ENCODE data around the gene EPN1. TPM values are rescaled to one million over a fixed set of nuclear protein-coding genes. Genes with fewer than 3 reads are reported as not detected.

Gene EPN1
- total and polyA plus RNA-seq, 4 donors, result 18.6 to 117 (median 77.8) TPM

DNA sequence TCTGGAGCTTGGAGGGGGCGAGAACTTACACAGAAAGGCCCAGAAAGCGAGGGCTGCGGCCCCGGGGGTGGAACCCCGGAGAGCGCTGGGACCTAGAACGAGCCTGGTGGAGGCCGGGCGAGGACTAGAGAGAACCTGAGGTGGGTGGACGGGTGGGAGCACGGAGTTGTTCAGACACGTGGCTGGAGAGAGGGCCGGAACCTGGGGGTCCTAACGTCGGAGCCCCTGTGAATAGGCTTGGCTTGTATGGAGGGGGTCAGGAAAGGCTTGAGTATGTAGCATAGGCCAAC, 31.2 kb upstream of the EPN1 start:
- peaks cover 23 to 76% (median 57%) of the 10 kb centered on the region in 4 donors for H3K4me1 ChIP-seq (ENCODE audit: control insufficient read depth in 4 of 4, insufficient read depth in 4 of 4, low read length in 3 of 4)
- no peaks in the 10 kb centered on the region for H3K9me3 ChIP-seq (ENCODE audit: control insufficient read depth in 4 of 4, low read length in 3 of 4)
- H3K9ac ChIP-seq (ENCODE audit: low read depth in 1 of 2, low read length in 2 of 2), result peak overlapping the region in 1 of 2 donors; percentile 95
- no peak for TF ChIP-seq HNF4G (IDR thresholded peaks at IDR 0.05)
- no peak for TF ChIP-seq RXRA (IDR thresholded peaks at IDR 0.05)
- H3K27me3 ChIP-seq (ENCODE audit: control insufficient read depth in 4 of 4, insufficient read depth in 4 of 4, low read length in 3 of 4), result no peaks in the 10 kb centered on the region
- under 1% methylated on average over 15 of the region's 15 CpGs for WGBS
- no peak for DNase-seq (ENCODE audit: low spot score)
- H3K36me3 ChIP-seq (ENCODE audit: control insufficient read depth in 4 of 4, insufficient read depth in 3 of 4, low read depth in 1 of 4, low read length in 3 of 4), result peaks cover 0 to 9% (median under 1%) of the 10 kb centered on the region in 4 donors
- peak overlapping the region in 1 of 2 donors; percentile 91 for H3K27ac ChIP-seq (ENCODE audit: low read depth in 1 of 2, low read length in 2 of 2)
- H3K4me3 ChIP-seq (ENCODE audit: low read depth in 1 of 3, low read length in 3 of 3), result peak overlapping the region; percentile 50 to 70 (median 65)

GRCh38 chr19:55644191-55644833, 30.7 kb upstream of the EPN1 start:
- WGBS, result 49% methylated on average over 12 of the region's 12 CpGs
- peaks cover 25 to 75% (median 61%) of the 10 kb centered on the region in 4 donors for H3K4me1 ChIP-seq (ENCODE audit: control insufficient read depth in 4 of 4, insufficient read depth in 4 of 4, low read length in 3 of 4)
- TF ChIP-seq FOXA1 (IDR thresholded peaks at IDR 0.05), result no peak
- TF ChIP-seq RXRA (IDR thresholded peaks at IDR 0.05), result no peak
- TF ChIP-seq, protein P1, sequence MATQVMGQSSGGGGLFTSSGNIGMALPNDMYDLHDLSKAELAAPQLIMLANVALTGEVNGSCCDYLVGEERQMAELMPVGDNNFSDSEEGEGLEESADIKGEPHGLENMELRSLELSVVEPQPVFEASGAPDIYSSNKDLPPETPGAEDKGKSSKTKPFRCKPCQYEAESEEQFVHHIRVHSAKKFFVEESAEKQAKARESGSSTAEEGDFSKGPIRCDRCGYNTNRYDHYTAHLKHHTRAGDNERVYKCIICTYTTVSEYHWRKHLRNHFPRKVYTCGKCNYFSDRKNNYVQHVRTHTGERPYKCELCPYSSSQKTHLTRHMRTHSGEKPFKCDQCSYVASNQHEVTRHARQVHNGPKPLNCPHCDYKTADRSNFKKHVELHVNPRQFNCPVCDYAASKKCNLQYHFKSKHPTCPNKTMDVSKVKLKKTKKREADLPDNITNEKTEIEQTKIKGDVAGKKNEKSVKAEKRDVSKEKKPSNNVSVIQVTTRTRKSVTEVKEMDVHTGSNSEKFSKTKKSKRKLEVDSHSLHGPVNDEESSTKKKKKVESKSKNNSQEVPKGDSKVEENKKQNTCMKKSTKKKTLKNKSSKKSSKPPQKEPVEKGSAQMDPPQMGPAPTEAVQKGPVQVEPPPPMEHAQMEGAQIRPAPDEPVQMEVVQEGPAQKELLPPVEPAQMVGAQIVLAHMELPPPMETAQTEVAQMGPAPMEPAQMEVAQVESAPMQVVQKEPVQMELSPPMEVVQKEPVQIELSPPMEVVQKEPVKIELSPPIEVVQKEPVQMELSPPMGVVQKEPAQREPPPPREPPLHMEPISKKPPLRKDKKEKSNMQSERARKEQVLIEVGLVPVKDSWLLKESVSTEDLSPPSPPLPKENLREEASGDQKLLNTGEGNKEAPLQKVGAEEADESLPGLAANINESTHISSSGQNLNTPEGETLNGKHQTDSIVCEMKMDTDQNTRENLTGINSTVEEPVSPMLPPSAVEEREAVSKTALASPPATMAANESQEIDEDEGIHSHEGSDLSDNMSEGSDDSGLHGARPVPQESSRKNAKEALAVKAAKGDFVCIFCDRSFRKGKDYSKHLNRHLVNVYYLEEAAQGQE (IDR thresholded peaks at IDR 0.05), result no peak
- TF ChIP-seq HNF4G (IDR thresholded peaks at IDR 0.05), result no peak
- TF ChIP-seq JUND (IDR thresholded peaks at IDR 0.05), result no peak
- no peak for TF ChIP-seq TAF1 (conservative IDR thresholded peaks at IDR 0.05)
- TF ChIP-seq, protein P2, sequence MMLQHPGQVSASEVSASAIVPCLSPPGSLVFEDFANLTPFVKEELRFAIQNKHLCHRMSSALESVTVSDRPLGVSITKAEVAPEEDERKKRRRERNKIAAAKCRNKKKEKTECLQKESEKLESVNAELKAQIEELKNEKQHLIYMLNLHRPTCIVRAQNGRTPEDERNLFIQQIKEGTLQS (IDR thresholded peaks at IDR 0.05), result no peak
- no peak for TF ChIP-seq GABPA (IDR thresholded peaks at IDR 0.05 in 1 of 2, conservative IDR thresholded peaks at IDR 0.05 in 1 of 2)
- no peak for TF ChIP-seq NR2F2 (IDR thresholded peaks at IDR 0.05)
- no peak for TF ChIP-seq SP1 (IDR thresholded peaks at IDR 0.05)
- peak overlapping the region in 1 of 2 donors; percentile 91 for H3K27ac ChIP-seq (ENCODE audit: low read depth in 1 of 2, low read length in 2 of 2)
- peaks cover 0 to 9% (median under 1%) of the 10 kb centered on the region in 4 donors for H3K36me3 ChIP-seq (ENCODE audit: control insufficient read depth in 4 of 4, insufficient read depth in 3 of 4, low read depth in 1 of 4, low read length in 3 of 4)
- no peaks in the 10 kb centered on the region for H3K27me3 ChIP-seq (ENCODE audit: control insufficient read depth in 4 of 4, insufficient read depth in 4 of 4, low read length in 3 of 4)
- no peak for DNase-seq (ENCODE audit: low spot score)
- peak overlapping the region in 1 of 2 donors; percentile 95 for H3K9ac ChIP-seq (ENCODE audit: low read depth in 1 of 2, low read length in 2 of 2)
- peak overlapping the region; percentile 50 to 70 (median 65) for H3K4me3 ChIP-seq (ENCODE audit: low read depth in 1 of 3, low read length in 3 of 3)
- H3K9me3 ChIP-seq (ENCODE audit: control insufficient read depth in 4 of 4, low read length in 3 of 4), result no peaks in the 10 kb centered on the region

- peaks cover 24 to 69% (median 58%) of the 10 kb centered on the region in 4 donors for H3K4me1 ChIP-seq (ENCODE audit: control insufficient read depth in 4 of 4, insufficient read depth in 4 of 4, low read length in 3 of 4)
- no peaks in the 10 kb centered on the region for H3K27me3 ChIP-seq (ENCODE audit: control insufficient read depth in 4 of 4, insufficient read depth in 4 of 4, low read length in 3 of 4)
- H3K27ac ChIP-seq (ENCODE audit: low read depth in 1 of 2, low read length in 2 of 2), result no peak overlapping the region
- no peak overlapping the region for H3K9ac ChIP-seq (ENCODE audit: low read depth in 1 of 2, low read length in 2 of 2)
- TF ChIP-seq HNF4A (conservative IDR thresholded peaks at IDR 0.05) (no peak), JUND (IDR thresholded peaks at IDR 0.05) (no peak), SP1 (IDR thresholded peaks at IDR 0.05) (no peak), FOXA1 (IDR thresholded peaks at IDR 0.05) (no peak), RXRA (IDR thresholded peaks at IDR 0.05) (no peak), EGR1 (IDR thresholded peaks at IDR 0.05; ENCODE audit: low read depth in 2 of 2) (no peak), YY1 (IDR thresholded peaks at IDR 0.05) (no peak)
- TF ChIP-seq, protein P3, sequence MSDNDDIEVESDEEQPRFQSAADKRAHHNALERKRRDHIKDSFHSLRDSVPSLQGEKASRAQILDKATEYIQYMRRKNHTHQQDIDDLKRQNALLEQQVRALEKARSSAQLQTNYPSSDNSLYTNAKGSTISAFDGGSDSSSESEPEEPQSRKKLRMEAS (IDR thresholded peaks at IDR 0.05), result no peak
- 91% methylated on average over 28 of the region's 28 CpGs for WGBS
- peaks cover 0 to 9% (median under 1%) of the 10 kb centered on the region in 4 donors for H3K36me3 ChIP-seq (ENCODE audit: control insufficient read depth in 4 of 4, insufficient read depth in 3 of 4, low read depth in 1 of 4, low read length in 3 of 4)
- peak overlapping the region in 1 of 3 donors; percentile 70 for H3K4me3 ChIP-seq (ENCODE audit: low read depth in 1 of 3, low read length in 3 of 3)
- no peaks in the 10 kb centered on the region for H3K9me3 ChIP-seq (ENCODE audit: control insufficient read depth in 4 of 4, low read length in 3 of 4)
- DNase-seq (ENCODE audit: low spot score), result no peak
Measured at GRCh38 chr19:55644842-55645511, 30.0 kb upstream of the EPN1 start.

All from liver (tissue), 9 donors.